ENCODE results near the gene ADAMTS12.

ADAMTS12 gene

GRCh38 chr5:33841891-33842290, 49.9 kb downstream of the ADAMTS12 start:
- Histone ChIP-seq H3K9me3 (ENCODE audit: insufficient read depth, low read depth, low read length) (peaks cover 3% of the 10 kb centered on the region; the same call in 1 of the 2 replicates), H3K27me3 (ENCODE audit: insufficient read depth, low read length) (no peaks in the 10 kb centered on the region), H3K4me3 (ENCODE audit: low read length) (no peak overlapping the region), H3K9ac (ENCODE audit: low read depth, low read length) (no peak overlapping the region), H3K36me3 (ENCODE audit: insufficient read depth, low read length) (no peaks in the 10 kb centered on the region; the same call in 1 of the 2 replicates), H3K27ac (ENCODE audit: low read depth, low read length) (no peak overlapping the region), H3K4me1 (ENCODE audit: insufficient read depth, low read length) (peaks cover 3% of the 10 kb centered on the region; the same call in 1 of the 2 replicates)
- 83% methylated on average over 5 of the region's 5 CpGs for WGBS

- no peaks in the 10 kb centered on the region; the same call in 1 of the 2 replicates for H3K36me3 ChIP-seq (ENCODE audit: insufficient read depth, low read length)
- no peaks in the 10 kb centered on the region for H3K27me3 ChIP-seq (ENCODE audit: insufficient read depth, low read length)
- H3K27ac ChIP-seq (ENCODE audit: low read depth, low read length), result no peak overlapping the region
- peaks cover 3% of the 10 kb centered on the region; the same call in 1 of the 2 replicates for H3K9me3 ChIP-seq (ENCODE audit: insufficient read depth, low read depth, low read length)
- peaks cover 3% of the 10 kb centered on the region; the same call in 1 of the 2 replicates for H3K4me1 ChIP-seq (ENCODE audit: insufficient read depth, low read length)
- no peak overlapping the region for H3K9ac ChIP-seq (ENCODE audit: low read depth, low read length)
- H3K4me3 ChIP-seq (ENCODE audit: low read length), result no peak overlapping the region
Observed at GRCh38 chr5:33840927-33841547, 50.8 kb downstream of the ADAMTS12 start.

- Histone ChIP-seq H3K9me3 (ENCODE audit: insufficient read depth, low read depth, low read length) (no peaks in the 10 kb centered on the region), H3K27ac (ENCODE audit: low read depth, low read length) (no peak overlapping the region), H3K4me3 (ENCODE audit: low read length) (no peak overlapping the region), H3K27me3 (ENCODE audit: insufficient read depth, low read length) (no peaks in the 10 kb centered on the region), H3K4me1 (ENCODE audit: insufficient read depth, low read length) (peaks cover 21% of the 10 kb centered on the region), H3K36me3 (ENCODE audit: insufficient read depth, low read length) (no peaks in the 10 kb centered on the region), H3K9ac (ENCODE audit: low read depth, low read length) (no peak overlapping the region)
- WGBS, result 97% methylated on average over 4 of the region's 4 CpGs
Observed at GRCh38 chr5:33837301-33837700, 54.5 kb downstream of the ADAMTS12 start.

- WGBS, result 74% methylated on average over 2 of the region's 2 CpGs
- H3K4me3 ChIP-seq (ENCODE audit: low read length), result no peak overlapping the region
- H3K4me1 ChIP-seq (ENCODE audit: insufficient read depth, low read length), result peaks cover 25% of the 10 kb centered on the region
Observed at GRCh38 chr5:33834334-33834733, 57.5 kb downstream of the ADAMTS12 start.

GRCh38 chr5:33833237-33833575, 58.6 kb downstream of the ADAMTS12 start:
- 16% methylated on average over 1 of the region's 1 CpG for WGBS
- Histone ChIP-seq H3K9me3 (ENCODE audit: insufficient read depth, low read depth, low read length) (no peaks in the 10 kb centered on the region), H3K36me3 (ENCODE audit: insufficient read depth, low read length) (no peaks in the 10 kb centered on the region)

More at GRCh38 chr5:33834334-33834733, 57.5 kb downstream of the ADAMTS12 start:
- H3K27ac ChIP-seq (ENCODE audit: low read depth, low read length), result no peak overlapping the region
- H3K36me3 ChIP-seq (ENCODE audit: insufficient read depth, low read length), result no peaks in the 10 kb centered on the region
- H3K27me3 ChIP-seq (ENCODE audit: insufficient read depth, low read length), result no peaks in the 10 kb centered on the region
- H3K9ac ChIP-seq (ENCODE audit: low read depth, low read length), result no peak overlapping the region
- no peaks in the 10 kb centered on the region for H3K9me3 ChIP-seq (ENCODE audit: insufficient read depth, low read depth, low read length)

GRCh38 chr5:33832404-33833236, 59.2 kb downstream of the ADAMTS12 start:
- Histone ChIP-seq H3K36me3 (ENCODE audit: insufficient read depth, low read length) (no peaks in the 10 kb centered on the region), H3K9me3 (ENCODE audit: insufficient read depth, low read depth, low read length) (no peaks in the 10 kb centered on the region), H3K9ac (ENCODE audit: low read depth, low read length) (no peak overlapping the region), H3K4me3 (ENCODE audit: low read length) (no peak overlapping the region), H3K27ac (ENCODE audit: low read depth, low read length) (no peak overlapping the region), H3K4me1 (ENCODE audit: insufficient read depth, low read length) (peaks cover 25% of the 10 kb centered on the region), H3K27me3 (ENCODE audit: insufficient read depth, low read length) (no peaks in the 10 kb centered on the region)
- 97% methylated on average over 7 of the region's 7 CpGs for WGBS

More at GRCh38 chr5:33833237-33833575, 58.6 kb downstream of the ADAMTS12 start:
- Histone ChIP-seq H3K4me1 (ENCODE audit: insufficient read depth, low read length) (peaks cover 25% of the 10 kb centered on the region), H3K4me3 (ENCODE audit: low read length) (no peak overlapping the region), H3K9ac (ENCODE audit: low read depth, low read length) (no peak overlapping the region), H3K27me3 (ENCODE audit: insufficient read depth, low read length) (no peaks in the 10 kb centered on the region), H3K27ac (ENCODE audit: low read depth, low read length) (peak overlapping the region; percentile 38; the same call in 1 of the 2 replicates)

- Histone ChIP-seq H3K9me3 (ENCODE audit: insufficient read depth, low read depth, low read length) (no peaks in the 10 kb centered on the region), H3K36me3 (ENCODE audit: insufficient read depth, low read length) (no peaks in the 10 kb centered on the region), H3K27me3 (ENCODE audit: insufficient read depth, low read length) (no peaks in the 10 kb centered on the region), H3K4me1 (ENCODE audit: insufficient read depth, low read length) (peaks cover 21% of the 10 kb centered on the region), H3K27ac (ENCODE audit: low read depth, low read length) (no peak overlapping the region), H3K9ac (ENCODE audit: low read depth, low read length) (no peak overlapping the region), H3K4me3 (ENCODE audit: low read length) (no peak overlapping the region)
- no CpG with 5 or more reads among the region's 1 CpG for WGBS
Observed at GRCh38 chr5:33831041-33831440, 60.7 kb downstream of the ADAMTS12 start.

- Histone ChIP-seq H3K9ac (ENCODE audit: low read depth, low read length) (no peak overlapping the region), H3K4me1 (ENCODE audit: insufficient read depth, low read length) (peaks cover 21% of the 10 kb centered on the region), H3K27ac (ENCODE audit: low read depth, low read length) (no peak overlapping the region), H3K9me3 (ENCODE audit: insufficient read depth, low read depth, low read length) (no peaks in the 10 kb centered on the region), H3K27me3 (ENCODE audit: insufficient read depth, low read length) (no peaks in the 10 kb centered on the region), H3K4me3 (ENCODE audit: low read length) (no peak overlapping the region), H3K36me3 (ENCODE audit: insufficient read depth, low read length) (no peaks in the 10 kb centered on the region)
- 92% methylated on average over 1 of the region's 1 CpG for WGBS
Observed at GRCh38 chr5:33829430-33829829, 62.4 kb downstream of the ADAMTS12 start.

- no peak overlapping the region for H3K4me3 ChIP-seq (ENCODE audit: low read length)
- H3K27me3 ChIP-seq (ENCODE audit: insufficient read depth, low read length), result no peaks in the 10 kb centered on the region
- peaks cover 19% of the 10 kb centered on the region for H3K4me1 ChIP-seq (ENCODE audit: insufficient read depth, low read length)
- H3K9ac ChIP-seq (ENCODE audit: low read depth, low read length), result no peak overlapping the region
- no peak overlapping the region for H3K27ac ChIP-seq (ENCODE audit: low read depth, low read length)
- no peaks in the 10 kb centered on the region for H3K36me3 ChIP-seq (ENCODE audit: insufficient read depth, low read length)
- H3K9me3 ChIP-seq (ENCODE audit: insufficient read depth, low read depth, low read length), result no peaks in the 10 kb centered on the region
- WGBS, result 90% methylated on average over 7 of the region's 7 CpGs
Observed at GRCh38 chr5:33828626-33829308, 63.0 kb downstream of the ADAMTS12 start.

- Histone ChIP-seq H3K9me3 (ENCODE audit: insufficient read depth, low read depth, low read length) (no peaks in the 10 kb centered on the region), H3K36me3 (ENCODE audit: insufficient read depth, low read length) (no peaks in the 10 kb centered on the region), H3K4me1 (ENCODE audit: insufficient read depth, low read length) (peaks cover 10% of the 10 kb centered on the region), H3K27ac (ENCODE audit: low read depth, low read length) (no peak overlapping the region), H3K27me3 (ENCODE audit: insufficient read depth, low read length) (no peaks in the 10 kb centered on the region), H3K4me3 (ENCODE audit: low read length) (no peak overlapping the region), H3K9ac (ENCODE audit: low read depth, low read length) (no peak overlapping the region)
- whole genome bisulfite sequencing, result 96% methylated on average over 1 of the region's 1 CpG
Observed at GRCh38 chr5:33827885-33828284, 63.9 kb downstream of the ADAMTS12 start.

All from HUES64 (cell line).